ENCODE measurements around the gene TOP2A. TPM values are rescaled to one million over a fixed set of nuclear protein-coding genes. Genes with fewer than 3 reads are reported as not detected.

The TOP2A gene
- total RNA-seq, 1 donor from 2014 or later, result 0.79 TPM

DNA sequence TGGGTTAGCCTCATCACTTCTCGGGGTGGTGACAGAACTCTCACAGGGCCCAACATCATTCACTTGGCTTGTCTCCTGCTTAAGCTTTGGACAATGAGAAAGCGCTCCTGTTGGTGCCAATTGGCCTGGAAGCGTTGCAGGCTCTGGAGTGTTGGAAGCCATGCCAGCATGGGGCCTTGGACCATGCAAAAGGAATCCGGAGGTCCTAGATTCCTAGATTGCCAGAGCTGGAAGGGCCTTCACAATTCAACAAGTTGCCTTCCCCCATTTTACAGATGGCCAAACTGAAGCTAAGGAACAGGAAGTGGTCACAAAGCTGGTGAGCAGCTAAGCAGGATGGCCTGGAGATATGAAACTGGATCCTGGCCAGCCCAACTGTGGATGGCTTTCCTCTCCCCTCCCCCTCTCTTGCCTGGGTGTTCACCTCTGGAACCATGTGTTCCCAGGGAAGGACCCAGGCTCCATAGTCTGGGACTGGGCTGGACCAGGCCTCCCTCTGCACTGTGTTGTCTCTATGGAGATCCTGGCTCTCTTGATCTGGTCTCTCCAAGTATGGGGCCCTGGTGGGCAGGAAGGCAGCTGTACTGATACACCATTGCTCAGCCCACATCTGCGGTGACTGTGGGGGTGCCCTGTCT, 19.5 kb upstream of the TOP2A start:
- Histone ChIP-seq H3K4me3 (ENCODE audit: low read depth, low read length) (no peak overlapping the region), H3K36me3 (ENCODE audit: control insufficient read depth, insufficient read depth, low read length) (no peaks in the 10 kb centered on the region), H3K27me3 (ENCODE audit: control insufficient read depth, insufficient read depth, low read length) (peaks cover 3% of the 10 kb centered on the region)
- TF ChIP-seq, protein P1, sequence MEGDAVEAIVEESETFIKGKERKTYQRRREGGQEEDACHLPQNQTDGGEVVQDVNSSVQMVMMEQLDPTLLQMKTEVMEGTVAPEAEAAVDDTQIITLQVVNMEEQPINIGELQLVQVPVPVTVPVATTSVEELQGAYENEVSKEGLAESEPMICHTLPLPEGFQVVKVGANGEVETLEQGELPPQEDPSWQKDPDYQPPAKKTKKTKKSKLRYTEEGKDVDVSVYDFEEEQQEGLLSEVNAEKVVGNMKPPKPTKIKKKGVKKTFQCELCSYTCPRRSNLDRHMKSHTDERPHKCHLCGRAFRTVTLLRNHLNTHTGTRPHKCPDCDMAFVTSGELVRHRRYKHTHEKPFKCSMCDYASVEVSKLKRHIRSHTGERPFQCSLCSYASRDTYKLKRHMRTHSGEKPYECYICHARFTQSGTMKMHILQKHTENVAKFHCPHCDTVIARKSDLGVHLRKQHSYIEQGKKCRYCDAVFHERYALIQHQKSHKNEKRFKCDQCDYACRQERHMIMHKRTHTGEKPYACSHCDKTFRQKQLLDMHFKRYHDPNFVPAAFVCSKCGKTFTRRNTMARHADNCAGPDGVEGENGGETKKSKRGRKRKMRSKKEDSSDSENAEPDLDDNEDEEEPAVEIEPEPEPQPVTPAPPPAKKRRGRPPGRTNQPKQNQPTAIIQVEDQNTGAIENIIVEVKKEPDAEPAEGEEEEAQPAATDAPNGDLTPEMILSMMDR (IDR thresholded peaks at IDR 0.05; ENCODE audit: insufficient read depth, low read length, severe bottlenecking), result no peak
- DNase-seq (ENCODE audit: low read depth), result no peak
- no peak for FAIRE-seq

DNA sequence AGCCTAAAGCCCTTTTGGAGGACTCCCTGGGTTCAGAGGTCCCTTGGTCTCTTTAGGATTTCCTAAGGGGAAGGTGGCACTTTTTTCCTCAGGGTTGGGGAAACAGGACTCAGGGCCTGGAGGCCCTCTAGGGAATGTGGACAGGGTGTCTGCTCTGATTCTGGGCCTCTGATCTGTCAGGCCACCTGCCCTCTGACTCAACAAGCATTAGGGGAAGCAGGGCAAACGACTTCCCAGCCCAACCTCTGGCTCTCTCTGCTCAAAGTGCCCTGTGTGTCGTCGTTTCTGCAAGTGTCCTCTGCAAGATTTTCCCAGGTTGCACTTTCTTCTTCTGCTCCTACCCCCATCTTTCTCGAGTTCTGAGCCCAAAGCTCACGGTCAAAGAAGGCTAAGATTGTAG, 18.9 kb upstream of the TOP2A start:
- no peaks in the 10 kb centered on the region for H3K36me3 ChIP-seq (ENCODE audit: control insufficient read depth, insufficient read depth, low read length)
- H3K27me3 ChIP-seq (ENCODE audit: control insufficient read depth, insufficient read depth, low read length), result peaks cover 3% of the 10 kb centered on the region
- TF ChIP-seq, protein P1 (IDR thresholded peaks at IDR 0.05; ENCODE audit: insufficient read depth, low read length, severe bottlenecking), result no peak
- DNase-seq (ENCODE audit: low read depth) (no peak), FAIRE-seq (no peak)
- no peak overlapping the region for H3K4me3 ChIP-seq (ENCODE audit: low read depth, low read length)

- Histone ChIP-seq H3K27me3 (ENCODE audit: control insufficient read depth, insufficient read depth, low read length) (peaks cover 2% of the 10 kb centered on the region), H3K36me3 (ENCODE audit: control insufficient read depth, insufficient read depth, low read length) (no peaks in the 10 kb centered on the region), H3K4me3 (ENCODE audit: low read depth, low read length) (no peak overlapping the region)
- FAIRE-seq (peak; percentile 72), DNase-seq (ENCODE audit: low read depth) (no peak)
- TF ChIP-seq, protein P1 (IDR thresholded peaks at IDR 0.05; ENCODE audit: insufficient read depth, low read length, severe bottlenecking), result peak; percentile 77
Observed at GRCh38 chr17:40433551-40434415, 16.1 kb upstream of the TOP2A start.

DNA sequence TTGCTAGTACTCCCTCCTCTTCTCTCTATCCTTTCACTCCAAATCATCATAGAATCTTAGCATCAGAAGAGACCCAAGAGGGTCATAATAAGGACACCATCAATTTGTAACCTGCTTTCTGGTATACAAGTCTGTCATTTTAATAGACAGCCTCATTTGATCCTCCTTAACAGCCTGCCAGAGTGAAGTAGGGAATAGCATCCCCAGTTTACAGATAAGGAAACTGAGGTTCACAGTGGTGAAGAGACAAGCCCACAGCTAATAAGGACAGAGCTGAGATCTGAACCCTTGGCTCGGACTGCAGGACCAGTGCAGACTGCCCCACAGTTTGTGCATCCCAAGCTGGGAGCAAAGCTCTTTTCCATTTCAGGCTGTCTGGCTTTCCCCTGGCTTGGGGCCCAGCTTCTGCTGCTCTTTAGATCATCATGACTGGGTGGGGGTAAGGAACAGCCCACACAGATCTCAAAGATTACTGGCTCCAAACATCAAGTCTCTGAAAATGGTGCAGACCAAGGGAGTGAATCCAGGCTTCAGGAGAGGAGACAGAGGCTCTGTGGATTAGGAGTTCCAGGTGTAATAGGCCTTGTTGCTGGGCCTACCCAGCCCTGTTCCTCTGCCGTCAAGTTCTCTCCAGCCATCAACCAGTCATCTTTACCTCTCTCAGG, 15.3 kb upstream of the TOP2A start:
- FAIRE-seq (no peak), DNase-seq (ENCODE audit: low read depth) (no peak)
- TF ChIP-seq, protein P1 (IDR thresholded peaks at IDR 0.05; ENCODE audit: insufficient read depth, low read length, severe bottlenecking), result no peak
- Histone ChIP-seq H3K36me3 (ENCODE audit: control insufficient read depth, insufficient read depth, low read length) (no peaks in the 10 kb centered on the region), H3K4me3 (ENCODE audit: low read depth, low read length) (no peak overlapping the region), H3K27me3 (ENCODE audit: control insufficient read depth, insufficient read depth, low read length) (peaks cover 2% of the 10 kb centered on the region)

DNA sequence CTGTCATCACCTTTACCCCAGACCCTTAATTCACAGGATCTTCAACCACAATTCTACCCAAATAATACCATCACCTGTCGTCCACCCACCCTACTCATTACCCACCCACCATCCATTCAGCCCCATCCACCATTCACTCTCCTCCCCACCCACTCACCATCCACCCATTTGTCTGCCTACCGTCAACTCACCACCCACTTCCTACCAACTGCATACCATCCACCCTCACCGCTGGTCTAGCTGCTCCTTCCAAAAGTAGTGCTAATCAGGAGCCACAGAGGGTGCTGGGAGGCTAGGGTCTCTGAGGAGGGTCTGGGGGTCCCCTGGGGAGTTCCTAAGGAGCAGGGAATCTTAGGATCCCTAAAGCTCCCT, 13.5 kb upstream of the TOP2A start:
- TF ChIP-seq, protein P1 (IDR thresholded peaks at IDR 0.05; ENCODE audit: insufficient read depth, low read length, severe bottlenecking), result no peak
- no peak overlapping the region for H3K4me3 ChIP-seq (ENCODE audit: low read depth, low read length)
- H3K27me3 ChIP-seq (ENCODE audit: control insufficient read depth, insufficient read depth, low read length), result peaks cover under 1% of the 10 kb centered on the region
- DNase-seq (ENCODE audit: low read depth) (no peak), FAIRE-seq (no peak)
- H3K36me3 ChIP-seq (ENCODE audit: control insufficient read depth, insufficient read depth, low read length), result no peaks in the 10 kb centered on the region
